Mesothelial cell of epicardium (in vitro differentiated cells): ENCODE measurements around the gene ARFIP2. TPM values are rescaled to one million over a fixed set of nuclear protein-coding genes. Genes with fewer than 3 reads are reported as not detected.

Experiments used
- DNase-seq, 2 experiments: peaks; one replicate each; pipeline ENCODE4 v3.0.0; 2021; ENCODE audit warnings: low spot score in 2 of 2; ENCODE audit not compliant: unreplicated experiment in 2 of 2
- H3K27ac Mint-ChIP-seq: 2 replicates; pipeline ENCODE4 v1.8.0; 2021; ENCODE audit warnings: mixed read lengths
- H3K27me3 Mint-ChIP-seq: 2 replicates; pipeline ENCODE4 v1.8.0; 2021; ENCODE audit warnings: low read depth, mixed read lengths
- H3K36me3 Mint-ChIP-seq: 2 replicates; pipeline ENCODE4 v1.8.0; 2021; ENCODE audit warnings: mixed read lengths
- H3K4me1 Mint-ChIP-seq: 2 replicates; pipeline ENCODE4 v1.8.0; 2021; ENCODE audit warnings: mixed read lengths
- H3K4me3 Mint-ChIP-seq: 2 replicates; pipeline ENCODE4 v1.8.0; 2021; ENCODE audit warnings: mild to moderate bottlenecking, moderate library complexity, mixed read lengths
- H3K9me3 Mint-ChIP-seq: 2 replicates; pipeline ENCODE4 v1.8.0; 2021; ENCODE audit warnings: mixed read lengths
- CTCF ChIP-seq: fragments of 200-600 bp; sonication (generic); IDR thresholded peaks from one replicate; pipeline ENCODE4 v1.5.0; 2021; ENCODE audit warnings: antibody characterized with exemption; ENCODE audit not compliant: unreplicated experiment
- total RNA-seq: library from RNA; stranded (reverse); gene quantifications from 3 replicates; pipeline ENCODE4 v1.2.1, GENCODE V29; 2021

The ARFIP2 gene
- total RNA-seq, 1 donor from 2014 or later, result 72.2 TPM

GRCh38 chr11:6438979-6439571 is 42.1 kb downstream of the ARFIP2 start:
- H3K27me3 Mint-ChIP-seq, result no peaks in the 10 kb centered on the region
- H3K9me3 Mint-ChIP-seq, result no peaks in the 10 kb centered on the region
- H3K27ac Mint-ChIP-seq, result no peak overlapping the region
- DNase-seq, result no peak
- H3K36me3 Mint-ChIP-seq, result no peaks in the 10 kb centered on the region
- H3K4me3 Mint-ChIP-seq, result no peak overlapping the region
- peak; percentile 43 for TF ChIP-seq CTCF
- peaks cover 2% of the 10 kb centered on the region for H3K4me1 Mint-ChIP-seq

- H3K36me3 Mint-ChIP-seq, result no peaks in the 10 kb centered on the region
- TF ChIP-seq CTCF, result no peak
- no peak overlapping the region for H3K4me3 Mint-ChIP-seq
- peaks cover 2% of the 10 kb centered on the region for H3K4me1 Mint-ChIP-seq
- H3K27ac Mint-ChIP-seq, result no peak overlapping the region
- DNase-seq, result no peak
- no peaks in the 10 kb centered on the region for H3K27me3 Mint-ChIP-seq
- no peaks in the 10 kb centered on the region for H3K9me3 Mint-ChIP-seq
Observed at GRCh38 chr11:6437993-6438392, 43.1 kb downstream of the ARFIP2 start.

GRCh38 chr11:6437423-6437822 is 43.7 kb downstream of the ARFIP2 start:
- H3K27me3 Mint-ChIP-seq, result no peaks in the 10 kb centered on the region
- no peaks in the 10 kb centered on the region for H3K9me3 Mint-ChIP-seq
- no peak overlapping the region for H3K4me3 Mint-ChIP-seq
- no peak for TF ChIP-seq CTCF
- peaks cover 2% of the 10 kb centered on the region for H3K4me1 Mint-ChIP-seq
- DNase-seq, result no peak
- no peak overlapping the region for H3K27ac Mint-ChIP-seq
- H3K36me3 Mint-ChIP-seq, result no peaks in the 10 kb centered on the region

- Mint-ChIP-seq H3K27me3 (no peaks in the 10 kb centered on the region), H3K27ac (no peak overlapping the region), H3K4me1 (peaks cover 5% of the 10 kb centered on the region), H3K36me3 (no peaks in the 10 kb centered on the region), H3K9me3 (no peaks in the 10 kb centered on the region), H3K4me3 (no peak overlapping the region)
- no peak for DNase-seq
- no peak for TF ChIP-seq CTCF
Observed at GRCh38 chr11:6433998-6434660, 47.0 kb downstream of the ARFIP2 start.

- H3K4me1 Mint-ChIP-seq, result peaks cover 5% of the 10 kb centered on the region
- H3K36me3 Mint-ChIP-seq, result no peaks in the 10 kb centered on the region
- no peak overlapping the region for H3K27ac Mint-ChIP-seq
- no peak for TF ChIP-seq CTCF
- no peaks in the 10 kb centered on the region for H3K9me3 Mint-ChIP-seq
- no peak for DNase-seq
- no peaks in the 10 kb centered on the region for H3K27me3 Mint-ChIP-seq
- H3K4me3 Mint-ChIP-seq, result no peak overlapping the region
Observed at GRCh38 chr11:6431861-6432260, 49.3 kb downstream of the ARFIP2 start.
